DMS53 treated with DMSO at 0.1 percent for 48 hours (cell line): ENCODE measurements around the gene FAAP20.

Experiments used
- DNase-seq: peaks from one replicate; lab custom pipeline; 2025; ENCODE audit not compliant: unreplicated experiment; lab: John Stamatoyannopoulos, UW

Gene FAAP20

GRCh38 chr1:2180297-2181245 is 14.0 kb downstream of the FAAP20 start:
- no peak for DNase-seq

- no peak for DNase-seq
Observed at GRCh38 chr1:2179283-2180013, 15.1 kb downstream of the FAAP20 start.

GRCh38 chr1:2178875-2179274 is 15.7 kb downstream of the FAAP20 start:
- DNase-seq, result no peak

GRCh38 chr1:2177946-2178538 is 16.5 kb downstream of the FAAP20 start:
- no peak for DNase-seq

- no peak for DNase-seq
Observed at GRCh38 chr1:2177541-2177940, 17.0 kb downstream of the FAAP20 start.

GRCh38 chr1:2176615-2177014 is 18.0 kb downstream of the FAAP20 start:
- DNase-seq, result no peak

- no peak for DNase-seq
Observed at GRCh38 chr1:2175681-2176454, 18.7 kb downstream of the FAAP20 start.

GRCh38 chr1:2175055-2175414 is 19.5 kb downstream of the FAAP20 start:
- DNase-seq, result no peak

- DNase-seq, result peak; percentile 36
Observed at GRCh38 chr1:2174348-2175054, 20.1 kb downstream of the FAAP20 start.

GRCh38 chr1:2173546-2174347 is 20.8 kb downstream of the FAAP20 start:
- no peak for DNase-seq

- DNase-seq, result no peak
Observed at GRCh38 chr1:2172551-2173146, 21.9 kb downstream of the FAAP20 start.

- DNase-seq, result no peak
Observed at GRCh38 chr1:2172012-2172411, 22.6 kb downstream of the FAAP20 start.

GRCh38 chr1:2170211-2170610 is 24.4 kb downstream of the FAAP20 start:
- DNase-seq, result no peak

- no peak for DNase-seq
Observed at GRCh38 chr1:2169200-2169836, 25.3 kb downstream of the FAAP20 start.

GRCh38 chr1:2168535-2168934 is 26.0 kb downstream of the FAAP20 start:
- no peak for DNase-seq

GRCh38 chr1:2168090-2168489 is 26.5 kb downstream of the FAAP20 start:
- DNase-seq, result no peak

GRCh38 chr1:2166695-2167094 is 27.9 kb downstream of the FAAP20 start:
- DNase-seq, result no peak

- DNase-seq, result no peak
Observed at GRCh38 chr1:2166254-2166653, 28.3 kb downstream of the FAAP20 start.

- no peak for DNase-seq
Observed at GRCh38 chr1:2165646-2166045, 28.9 kb downstream of the FAAP20 start.
